HS-5 (cell line): ENCODE results near the gene VAT1L.
"Not testable (repeated sequence)": the region's sequence is repeated elsewhere in the genome, so short reads cannot be mapped to it uniquely, and the experiment has no call there.

Experiments
- DNase-seq: peaks from one replicate; pipeline ENCODE4 v3.0.0-alpha.2; 2012; ENCODE audit warnings: low read depth

The VAT1L gene

DNA sequence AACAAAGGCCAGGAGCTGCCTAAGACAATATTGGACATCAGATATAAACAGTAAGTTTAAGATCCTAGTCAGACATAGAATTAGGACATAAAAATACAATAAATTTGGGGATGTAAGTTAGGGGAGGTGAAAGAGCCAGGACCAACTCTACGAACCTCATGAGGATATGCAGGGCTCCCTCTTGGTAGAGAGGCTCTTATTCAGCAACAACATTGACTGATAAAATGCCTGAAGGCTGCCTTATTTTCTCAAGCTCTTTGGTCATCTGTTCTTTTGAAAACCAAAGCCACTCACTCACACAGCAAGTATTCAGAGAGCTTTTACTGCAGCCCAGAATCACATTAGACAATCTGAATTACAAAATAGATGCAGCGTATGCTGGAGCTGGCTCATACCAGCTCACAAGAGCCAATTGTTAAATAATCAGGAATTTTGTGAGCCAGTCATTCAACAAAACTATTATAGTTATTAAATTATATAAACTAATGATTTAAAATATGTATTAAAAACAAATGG is 125.4 kb downstream of the VAT1L start:
- no peak for DNase-seq

DNA sequence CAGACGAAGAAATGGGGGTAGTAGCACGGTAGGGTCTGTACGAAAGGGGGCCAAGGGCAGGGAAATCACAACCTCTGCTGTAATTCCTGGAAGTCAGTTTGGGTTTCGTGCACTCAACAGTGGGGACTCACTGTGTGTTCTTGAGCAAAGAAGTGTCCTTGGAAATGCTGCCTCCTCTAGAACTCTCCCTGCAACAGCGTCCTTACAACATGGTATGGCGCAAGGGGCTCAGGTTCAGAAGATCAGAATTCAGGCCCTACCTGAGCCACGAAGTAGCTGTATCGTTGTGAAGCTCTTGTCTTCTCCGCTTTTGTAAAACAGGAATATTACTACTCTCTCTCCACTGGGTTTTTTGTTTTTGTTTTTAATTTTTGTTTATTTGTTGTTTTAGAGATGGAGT is 127.7 kb downstream of the VAT1L start:
- no peak for DNase-seq

DNA sequence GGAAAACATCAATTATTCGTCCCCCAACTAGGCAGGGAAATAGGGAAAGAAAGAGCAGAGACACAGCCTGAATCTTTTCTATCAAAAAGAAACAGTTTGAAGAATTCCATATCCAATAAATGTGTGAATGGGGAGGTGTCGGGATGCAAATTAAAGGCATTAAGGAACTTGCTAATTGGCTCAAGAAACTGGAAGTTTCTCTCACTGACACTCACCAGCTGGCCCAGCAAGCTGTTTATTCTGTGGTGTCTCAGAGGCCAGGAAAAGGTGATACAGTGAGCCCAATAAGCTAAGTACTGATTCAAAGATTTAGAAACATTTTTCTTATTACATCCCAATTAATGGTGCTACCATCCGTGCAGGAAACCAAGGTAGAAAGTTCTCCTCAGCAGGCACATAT is 129.6 kb downstream of the VAT1L start:
- no peak for DNase-seq

DNA sequence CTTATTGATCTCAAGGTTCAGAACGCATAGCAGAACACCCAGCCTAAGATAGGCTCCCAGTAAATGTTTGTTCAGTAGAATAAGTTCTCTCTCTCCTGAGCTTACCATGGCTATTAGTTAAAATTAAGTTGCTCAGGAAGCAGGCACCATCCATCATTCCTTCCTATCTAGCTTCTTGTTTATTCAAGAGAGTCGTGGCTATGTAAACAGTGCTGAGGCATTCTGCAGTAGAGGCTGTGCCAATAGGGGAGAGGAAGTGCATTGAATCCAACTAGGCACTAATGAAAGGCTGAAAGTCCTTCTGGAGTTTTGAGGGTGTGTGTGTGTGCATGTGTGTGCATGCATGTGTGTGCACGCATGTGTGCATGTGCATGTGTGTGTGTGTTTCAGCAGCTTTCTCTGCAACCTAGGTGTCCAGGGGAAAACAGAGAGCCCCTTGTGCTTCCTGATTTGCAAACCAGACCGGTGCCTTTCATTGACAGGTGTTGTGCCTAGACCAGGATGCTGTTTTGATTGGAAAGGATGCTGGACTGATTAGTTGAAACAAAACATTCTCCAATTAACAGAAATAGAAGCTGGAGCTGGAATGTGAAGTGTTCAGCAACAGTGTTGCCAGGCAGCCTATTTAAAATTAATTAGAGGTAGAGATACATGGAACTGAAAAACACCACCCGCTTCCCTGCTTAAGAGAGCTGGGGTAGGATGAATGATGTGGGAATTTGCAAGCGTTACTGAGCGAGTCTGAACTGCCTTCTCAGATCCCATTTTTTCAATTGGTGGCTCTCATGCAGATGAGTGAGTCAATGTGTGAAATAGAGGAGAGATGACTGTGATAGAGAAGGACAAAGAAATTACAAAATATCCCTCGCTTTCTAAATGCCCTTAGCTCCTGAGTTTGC is 130.7 kb downstream of the VAT1L start:
- DNase-seq: no peak

DNA sequence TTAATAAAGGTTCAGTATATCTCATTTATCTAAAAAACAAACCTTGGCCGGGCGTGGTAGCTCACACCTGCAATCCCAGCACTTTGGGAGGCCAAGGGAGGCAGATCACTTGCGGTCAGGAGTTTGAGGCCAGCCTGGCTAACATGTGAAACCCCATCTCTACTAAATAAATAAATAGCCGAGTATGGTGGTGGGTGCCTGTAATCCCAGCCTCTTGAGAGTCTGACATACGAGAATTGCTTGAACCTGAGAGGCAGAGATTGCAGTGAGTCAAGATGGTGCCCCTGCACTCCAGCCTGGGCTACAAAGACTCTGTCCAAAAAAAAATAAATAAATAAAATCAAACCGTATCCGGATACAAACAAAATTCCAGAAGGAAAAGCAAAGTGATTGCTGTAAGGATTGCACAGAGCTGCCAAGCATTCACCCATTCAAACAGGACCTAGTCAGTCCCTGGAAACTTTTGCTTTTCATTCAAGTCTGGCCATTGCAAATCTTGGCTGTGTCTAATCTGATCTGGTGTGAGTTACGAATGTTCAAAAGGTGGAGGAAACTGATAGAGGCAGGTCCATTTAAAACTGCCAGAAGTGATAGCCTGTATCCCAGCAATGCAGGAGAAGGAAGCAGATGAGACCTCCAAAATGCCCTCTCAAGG is 131.5 kb downstream of the VAT1L start:
- DNase-seq: no peak

DNA sequence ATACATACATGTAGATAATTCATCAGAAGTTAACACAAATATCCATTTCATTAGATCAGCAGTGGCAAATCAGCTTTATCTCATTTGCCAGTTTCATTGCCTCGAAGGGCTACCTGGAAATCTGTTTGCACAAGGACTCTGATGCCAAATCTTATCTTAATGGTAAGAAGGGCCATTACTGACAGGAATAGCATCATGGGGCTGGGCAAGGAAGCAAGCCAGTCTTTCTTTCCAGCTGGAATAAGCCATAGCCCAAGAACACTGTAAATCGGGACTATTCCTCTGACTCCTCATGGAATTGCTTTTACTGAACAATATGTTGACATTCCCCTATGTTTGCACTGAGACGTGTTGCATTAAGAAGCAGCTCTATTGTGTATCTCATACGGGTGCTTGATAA is 132.6 kb downstream of the VAT1L start:
- no peak for DNase-seq

DNA sequence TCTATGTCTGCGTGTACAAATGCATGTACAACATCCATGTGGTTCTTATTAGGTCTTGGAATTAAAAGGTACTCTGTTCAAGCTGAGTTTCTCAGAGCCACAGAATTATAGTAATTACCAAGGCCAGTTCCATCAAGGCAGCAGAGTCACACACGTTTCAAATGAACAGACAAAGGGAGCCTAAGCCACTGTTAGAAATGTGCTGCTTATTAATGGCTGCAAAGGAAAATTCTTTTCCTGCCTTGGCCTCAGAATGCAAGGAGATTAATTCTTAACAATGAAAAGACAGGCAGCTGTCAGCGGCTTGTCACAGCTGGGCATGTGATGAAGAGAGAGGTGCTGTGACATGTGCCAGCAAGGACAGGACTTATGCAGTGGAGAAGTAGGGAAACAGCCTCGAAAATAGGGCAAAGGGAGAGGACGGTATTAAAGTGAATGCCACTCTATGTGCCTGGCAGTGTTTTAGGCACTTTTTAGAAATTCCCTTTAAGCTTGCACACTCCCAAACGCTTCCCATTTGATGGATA is 133.9 kb downstream of the VAT1L start:
- DNase-seq: no peak

DNA sequence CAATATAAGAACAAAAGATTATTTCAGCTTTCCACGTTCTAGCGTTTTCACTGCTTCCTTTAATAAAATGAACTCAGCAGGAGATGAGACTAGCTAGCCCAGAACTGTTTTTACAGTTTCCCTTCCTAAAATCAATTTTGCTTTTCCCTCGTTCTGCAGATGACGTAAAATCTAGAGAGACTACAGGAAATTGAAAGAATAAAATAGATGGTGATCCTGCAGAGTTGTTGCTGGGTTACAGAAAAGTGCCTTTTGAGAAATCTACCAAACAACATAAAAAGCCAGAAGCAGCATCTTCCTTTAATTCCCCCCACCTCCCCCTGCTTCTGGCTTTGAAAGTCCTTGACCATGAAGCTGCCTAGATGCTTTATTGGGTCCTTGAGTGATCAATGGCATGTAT is 137.2 kb downstream of the VAT1L start:
- DNase-seq: no peak

DNA sequence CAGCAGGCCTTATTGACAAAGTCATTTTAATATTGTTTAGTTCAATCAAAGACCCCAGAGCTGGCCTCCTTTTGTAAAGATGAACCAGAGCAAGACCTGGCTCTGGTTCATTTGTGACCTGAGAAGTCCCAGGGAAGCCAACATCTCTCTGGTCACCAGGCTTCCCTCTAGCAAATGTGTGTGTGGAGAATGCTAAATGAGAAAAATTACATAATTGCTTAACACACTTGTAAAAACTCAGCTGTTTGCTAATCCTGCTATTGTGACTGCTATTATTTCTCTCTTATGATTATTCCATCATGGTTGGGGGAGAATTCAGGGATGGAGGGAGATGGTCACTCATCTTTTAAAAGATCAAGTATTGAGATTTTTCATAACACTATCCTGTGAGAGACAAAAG is 139.7 kb downstream of the VAT1L start:
- DNase-seq: no peak

DNA sequence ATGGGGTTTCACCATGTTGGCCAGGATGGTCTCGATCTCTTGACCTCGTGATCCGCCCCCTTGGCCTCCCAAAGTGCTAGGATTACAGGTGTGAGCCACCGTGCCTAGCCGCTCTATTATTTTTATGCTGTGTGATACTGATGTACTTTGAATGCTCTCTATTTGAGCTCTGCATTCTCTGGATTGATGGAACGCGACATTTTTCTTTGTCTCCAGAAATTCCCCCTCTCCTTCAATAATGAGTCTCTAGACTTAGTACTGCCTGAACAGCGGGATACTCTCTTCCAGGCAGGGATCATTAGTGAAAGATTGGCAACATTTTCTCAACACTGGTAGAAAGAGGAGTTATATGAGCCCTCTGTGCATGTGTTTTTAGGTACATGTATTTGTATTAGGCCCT is 140.6 kb downstream of the VAT1L start:
- DNase-seq: no peak

DNA sequence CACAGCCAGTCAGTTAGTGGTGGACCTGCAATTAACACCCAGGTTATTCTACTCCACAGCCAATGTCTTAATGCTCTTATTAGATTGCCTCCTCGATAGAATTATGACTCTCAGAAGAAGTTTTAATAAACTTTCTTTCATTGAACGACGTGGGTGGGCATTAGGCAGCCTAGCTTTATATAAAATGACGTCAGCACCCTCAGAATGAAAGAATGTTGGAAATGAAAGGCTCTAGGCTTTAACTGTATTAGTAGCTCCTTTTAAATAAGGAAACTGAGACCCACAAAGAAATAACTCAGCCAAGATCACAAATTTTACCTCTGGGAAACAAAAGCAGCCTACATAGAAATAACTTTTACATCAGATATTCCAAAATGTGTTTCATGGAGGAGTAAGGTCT is 142.7 kb downstream of the VAT1L start:
- no peak for DNase-seq

DNA sequence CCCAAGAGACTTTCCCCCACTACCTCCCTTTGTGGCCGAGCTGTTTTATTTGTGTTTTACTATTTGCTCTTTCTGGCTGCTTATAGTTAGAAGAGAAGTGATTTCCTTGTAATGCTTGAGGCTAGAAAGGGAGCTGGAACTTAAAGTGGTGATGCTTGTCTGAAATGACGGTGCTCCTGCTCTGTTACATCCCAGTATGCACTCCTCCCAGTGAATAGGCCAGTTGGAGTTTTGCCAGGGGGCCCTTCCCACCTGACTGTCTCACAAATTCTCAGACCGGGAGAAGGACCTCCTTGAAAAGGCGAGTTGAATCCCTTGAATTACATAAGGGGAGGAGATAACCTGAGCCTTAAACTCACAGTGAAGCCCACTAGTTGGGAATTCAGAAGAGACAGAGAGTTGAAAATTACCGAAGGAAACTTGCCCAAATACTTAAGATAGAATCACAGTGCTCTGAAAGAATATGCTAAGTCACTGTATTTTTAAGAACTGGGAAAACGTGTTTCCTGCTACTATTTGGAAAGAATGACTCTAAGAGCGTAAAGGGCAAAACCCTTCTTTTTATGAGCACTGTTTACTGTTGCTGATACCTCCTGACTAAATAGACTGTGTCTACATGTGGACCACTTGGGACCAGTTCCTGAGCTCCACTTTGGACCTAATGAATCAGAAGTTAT is 149.2 kb downstream of the VAT1L start:
- no peak for DNase-seq

DNA sequence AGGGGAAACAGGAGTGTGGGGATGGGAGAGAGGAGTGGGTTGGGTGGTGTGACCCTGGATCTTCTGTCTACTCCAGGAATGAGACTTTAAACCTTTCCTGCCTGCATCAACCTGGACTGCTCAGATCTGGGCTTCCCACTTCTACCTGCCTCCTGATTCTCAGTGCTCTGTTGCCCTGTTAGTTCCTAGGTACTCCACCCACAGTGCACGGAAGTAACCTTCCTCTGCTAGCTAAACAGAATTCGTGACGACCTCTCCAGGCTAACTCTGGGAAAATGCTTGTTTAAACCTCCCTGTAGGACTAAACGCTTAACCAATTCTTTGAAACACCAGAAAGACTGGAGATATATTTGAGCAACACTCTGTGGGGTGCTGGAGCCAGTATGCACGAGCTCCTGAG is 150.5 kb downstream of the VAT1L start:
- no peak for DNase-seq

DNA sequence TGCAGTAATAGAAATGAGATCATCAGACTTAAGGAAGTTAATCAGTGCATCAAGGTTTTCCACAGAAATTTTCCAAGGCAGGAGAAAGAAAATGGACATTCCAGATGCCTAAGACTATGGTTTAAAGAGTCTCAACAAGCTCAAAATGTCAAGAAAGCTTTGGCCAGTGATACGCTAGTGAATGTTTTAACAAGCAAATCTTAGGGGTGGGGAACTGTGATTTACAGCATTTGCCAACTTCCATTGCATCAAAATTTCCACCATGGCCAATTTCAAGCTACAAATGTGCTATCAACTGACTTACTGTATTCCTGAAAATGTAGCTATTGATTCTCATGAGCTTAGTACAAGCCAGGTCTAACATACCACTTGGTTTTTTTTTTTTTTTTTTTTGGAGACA is 151.6 kb downstream of the VAT1L start:
- no peak for DNase-seq

DNA sequence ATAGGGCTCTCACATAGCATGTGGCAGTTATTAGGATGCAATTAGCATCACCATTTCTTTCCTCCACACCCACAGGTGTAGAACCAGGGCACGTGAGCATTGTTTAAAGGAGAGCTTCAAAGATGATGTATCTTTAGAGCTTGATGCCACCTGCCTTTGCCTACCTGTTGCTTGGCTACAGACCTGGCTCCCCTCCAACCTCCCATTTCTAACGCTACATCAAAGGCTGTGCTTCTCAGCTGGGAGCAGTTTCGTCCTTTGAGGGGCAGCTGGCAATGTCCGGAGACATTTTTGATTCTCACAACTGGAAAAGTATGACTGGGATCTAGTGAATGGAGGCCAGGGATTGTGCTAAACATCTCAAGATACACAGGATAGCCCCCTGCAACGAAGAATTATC is 155.4 kb downstream of the VAT1L start:
- DNase-seq: no peak

DNA sequence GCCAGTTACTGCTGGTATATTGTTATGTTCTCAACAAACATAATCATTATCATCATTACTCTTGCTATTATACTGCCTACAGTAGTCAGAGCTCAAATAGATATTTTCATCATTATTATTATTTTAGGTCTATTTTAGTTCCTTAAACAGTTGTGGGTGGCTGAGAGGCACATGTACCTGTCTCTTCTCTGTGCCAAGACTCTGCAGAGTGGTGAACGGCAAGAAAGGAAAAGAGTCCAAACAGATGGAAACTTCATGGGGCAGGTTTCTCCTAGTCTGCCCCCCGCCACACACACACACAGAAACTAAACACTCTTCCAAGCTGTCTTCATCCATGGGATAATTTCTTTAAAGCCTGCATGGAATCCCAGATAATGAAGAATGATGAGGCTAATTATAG is 156.3 kb downstream of the VAT1L start:
- no peak for DNase-seq

DNA sequence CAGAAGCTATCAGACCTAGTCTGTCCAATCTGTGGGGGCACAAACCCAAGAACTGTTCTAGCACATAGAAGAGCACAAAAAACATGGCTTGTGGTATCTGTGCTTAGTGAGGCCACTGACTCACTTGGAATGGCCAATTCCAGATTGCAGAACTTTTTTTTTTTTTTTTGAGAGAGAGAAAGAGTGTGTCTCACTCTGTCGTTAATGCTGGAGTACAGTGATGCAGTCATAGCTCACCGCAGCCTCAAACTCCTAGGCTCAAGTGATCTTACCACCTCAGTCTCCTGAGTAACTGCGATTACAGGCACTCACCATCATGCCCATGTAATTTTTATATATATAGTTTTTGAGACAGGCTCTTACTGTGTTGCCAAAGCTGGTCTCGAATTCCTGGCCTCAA is 156.8 kb downstream of the VAT1L start:
- DNase-seq: no peak

DNA sequence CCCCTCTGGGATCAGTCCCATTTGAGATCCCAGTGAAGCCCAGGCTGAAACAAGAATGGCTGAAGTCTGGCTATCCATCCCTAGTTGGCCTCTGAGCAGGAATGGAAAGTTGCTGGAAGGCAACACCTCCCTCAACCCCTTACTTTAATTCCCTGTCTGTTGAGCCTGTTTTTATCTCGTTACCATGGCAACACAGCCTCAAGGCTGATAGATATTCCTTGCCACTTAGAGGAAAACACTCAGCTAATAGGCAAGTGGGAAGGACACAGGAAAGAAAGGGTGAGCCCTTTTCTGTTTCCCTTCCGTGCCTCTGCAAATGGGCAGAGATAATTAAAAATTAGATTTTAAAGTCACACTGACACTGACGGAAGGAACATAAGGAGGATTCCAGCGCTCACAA is 158.5 kb downstream of the VAT1L start:
- no peak for DNase-seq

DNA sequence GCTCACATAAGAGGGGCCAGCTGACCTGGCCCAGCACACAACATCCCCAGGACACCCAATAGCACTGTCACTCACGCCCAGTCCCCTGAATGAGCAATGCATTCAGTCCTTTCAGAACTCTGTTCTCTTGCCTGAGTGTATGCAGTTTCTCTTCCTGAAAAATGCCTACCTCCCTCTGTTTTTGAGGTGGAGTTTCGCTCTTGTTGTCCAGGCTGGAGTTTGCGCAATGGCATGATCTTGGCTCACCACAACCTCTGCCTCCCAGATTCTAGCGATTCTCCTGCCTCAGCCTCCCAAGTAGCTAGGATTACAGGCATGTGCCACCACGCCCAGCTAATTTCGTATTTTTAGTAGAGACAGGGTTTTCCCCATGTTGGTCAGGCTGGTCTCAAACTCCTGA is 159.2 kb downstream of the VAT1L start:
- not testable (repeated sequence) for DNase-seq

DNA sequence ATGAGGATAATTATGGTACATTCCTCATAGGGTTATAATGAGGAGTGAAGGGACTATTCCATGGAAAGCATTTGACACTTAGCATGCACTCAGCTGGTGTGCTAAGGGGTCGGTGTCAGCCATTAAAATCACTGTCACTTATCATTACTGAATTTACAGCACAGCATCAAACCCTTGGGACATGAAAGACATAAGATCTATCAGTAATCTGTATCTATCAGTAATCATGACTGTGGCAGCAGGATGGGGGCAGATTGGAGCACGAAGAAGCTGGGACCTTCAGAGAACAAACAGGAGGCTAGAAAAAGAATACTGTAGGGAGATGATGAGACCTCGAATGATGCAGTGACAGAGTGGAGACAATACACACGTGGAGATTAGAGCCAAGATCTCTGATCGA is 160.5 kb downstream of the VAT1L start:
- DNase-seq: no peak

DNA sequence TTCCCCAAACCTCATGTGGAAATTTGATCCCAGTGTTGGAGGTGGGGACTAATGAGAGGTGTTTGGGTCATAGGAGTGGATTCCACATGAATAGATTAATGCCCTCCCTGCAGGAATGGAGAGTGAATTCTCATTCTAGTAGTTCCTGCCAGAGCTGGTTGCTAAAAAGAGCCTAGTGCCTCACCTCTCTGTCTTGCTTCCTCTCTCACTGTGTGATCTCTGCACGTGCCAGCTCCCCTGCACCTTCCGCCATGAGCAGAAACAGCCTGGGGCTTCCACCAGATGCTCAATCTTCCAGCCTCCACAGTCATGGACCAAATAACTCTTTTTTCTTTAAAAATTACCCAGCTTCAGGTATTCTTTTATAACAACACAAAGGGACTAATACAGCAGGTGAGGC is 161.1 kb downstream of the VAT1L start:
- DNase-seq: no peak

DNA sequence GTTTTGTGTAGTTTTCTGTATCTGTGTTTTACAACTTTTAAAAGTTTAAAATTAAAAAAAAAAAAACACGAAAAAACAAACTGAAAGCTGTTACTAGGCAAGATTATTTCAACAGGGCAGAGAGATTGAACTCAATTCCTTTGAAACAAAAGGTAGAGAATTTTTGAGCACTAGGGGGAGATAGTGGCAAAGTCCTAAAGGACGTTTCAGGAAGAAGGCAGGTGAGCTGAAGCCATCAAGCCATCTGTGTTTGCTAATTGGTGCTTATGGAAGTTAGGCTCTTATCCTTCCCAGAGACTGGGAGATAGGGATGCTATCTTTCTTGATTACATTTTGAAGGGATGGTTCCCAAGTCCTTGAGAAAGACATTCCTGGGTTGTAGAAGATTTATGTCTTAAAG is 163.4 kb downstream of the VAT1L start:
- no peak for DNase-seq

DNA sequence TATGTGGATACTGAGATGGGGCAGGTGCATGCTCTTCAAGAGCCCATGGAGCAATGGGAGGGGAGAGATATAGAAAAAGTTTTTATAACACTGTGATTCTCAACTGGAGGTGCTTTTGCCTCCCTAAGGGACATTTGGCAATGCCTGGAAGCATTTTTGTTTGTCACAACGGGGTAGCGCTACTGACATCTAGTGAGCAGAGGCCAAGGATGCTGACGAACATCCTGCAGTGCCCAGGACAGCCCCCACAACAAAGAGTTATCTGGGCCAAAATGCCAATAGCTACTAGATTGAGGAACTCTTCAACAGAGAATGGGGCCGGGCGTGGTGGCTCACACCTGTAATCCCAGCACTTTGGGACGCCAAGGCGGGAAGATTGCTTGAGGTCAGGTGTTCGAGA is 166.8 kb downstream of the VAT1L start:
- no peak for DNase-seq
